Measurements from ENCODE around the gene CCL1.

Gene CCL1

GRCh38 chr17:34382621-34383124 lies 19.6 kb upstream of the CCL1 start:
- peak in 1 of 3 experiments; percentile 12 for DNase-seq

- no peak for DNase-seq
Measured at GRCh38 chr17:34379868-34380267, 16.8 kb upstream of the CCL1 start.

DNA sequence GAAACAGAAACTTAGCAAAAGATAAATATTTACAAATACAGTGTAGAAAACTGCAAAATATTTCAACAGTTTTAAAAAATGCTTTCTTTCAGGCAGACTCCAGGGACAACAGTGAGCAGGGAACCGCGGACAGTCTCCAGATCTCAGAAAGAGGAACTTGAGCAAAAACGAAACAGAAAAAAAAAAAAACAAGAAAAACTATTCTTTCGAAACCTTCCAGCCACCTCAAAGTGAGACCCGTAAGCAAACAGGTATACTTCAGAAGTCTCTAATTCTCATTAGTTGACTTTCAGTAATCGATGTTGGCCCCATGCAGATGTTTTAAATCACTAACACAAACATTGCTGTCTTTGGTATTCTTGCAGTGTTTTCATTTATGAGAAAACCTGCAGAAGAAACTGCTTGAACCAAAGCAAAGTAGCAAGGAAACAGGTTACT lies 15.7 kb upstream of the CCL1 start:
- DNase-seq, result peak in 1 of 3 experiments; percentile 43

- DNase-seq, result peak in 1 of 3 experiments; percentile 17
Measured at GRCh38 chr17:34377078-34377823, 14.2 kb upstream of the CCL1 start.

GRCh38 chr17:34375426-34375997 lies 12.5 kb upstream of the CCL1 start:
- peak in 1 of 3 experiments; percentile 41 for DNase-seq

DNA sequence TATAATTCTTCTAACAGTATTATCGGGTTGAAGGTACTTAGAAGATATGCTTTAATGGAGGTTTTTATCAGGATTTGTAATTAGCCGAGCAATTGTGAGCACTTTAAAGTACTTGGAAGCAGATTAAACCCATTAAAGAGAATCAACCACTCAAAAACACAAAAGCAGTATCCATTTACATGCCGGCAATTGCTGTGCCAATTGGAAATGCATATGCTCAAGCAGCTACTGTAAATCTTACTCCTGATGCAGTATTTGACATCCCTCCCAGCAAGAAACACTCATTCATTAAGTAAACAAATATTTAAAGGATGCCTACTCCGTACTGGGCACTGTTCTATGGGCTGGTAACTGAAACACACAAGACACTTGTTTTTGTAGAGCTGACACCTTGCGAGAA lies 11.4 kb upstream of the CCL1 start:
- peak; percentile 45 to 97 (median 90) for DNase-seq

GRCh38 chr17:34371405-34372100 lies 8.5 kb upstream of the CCL1 start:
- DNase-seq, result no peak

- DNase-seq, result peak in 1 of 3 experiments; percentile 23
Measured at GRCh38 chr17:34370997-34371395, 8.0 kb upstream of the CCL1 start.

GRCh38 chr17:34370376-34370996 lies 7.5 kb upstream of the CCL1 start:
- DNase-seq, result no peak

GRCh38 chr17:34369571-34369970 lies 6.5 kb upstream of the CCL1 start:
- DNase-seq, result no peak

- no peak for DNase-seq
Measured at GRCh38 chr17:34368946-34369500, 6.0 kb upstream of the CCL1 start.

DNA sequence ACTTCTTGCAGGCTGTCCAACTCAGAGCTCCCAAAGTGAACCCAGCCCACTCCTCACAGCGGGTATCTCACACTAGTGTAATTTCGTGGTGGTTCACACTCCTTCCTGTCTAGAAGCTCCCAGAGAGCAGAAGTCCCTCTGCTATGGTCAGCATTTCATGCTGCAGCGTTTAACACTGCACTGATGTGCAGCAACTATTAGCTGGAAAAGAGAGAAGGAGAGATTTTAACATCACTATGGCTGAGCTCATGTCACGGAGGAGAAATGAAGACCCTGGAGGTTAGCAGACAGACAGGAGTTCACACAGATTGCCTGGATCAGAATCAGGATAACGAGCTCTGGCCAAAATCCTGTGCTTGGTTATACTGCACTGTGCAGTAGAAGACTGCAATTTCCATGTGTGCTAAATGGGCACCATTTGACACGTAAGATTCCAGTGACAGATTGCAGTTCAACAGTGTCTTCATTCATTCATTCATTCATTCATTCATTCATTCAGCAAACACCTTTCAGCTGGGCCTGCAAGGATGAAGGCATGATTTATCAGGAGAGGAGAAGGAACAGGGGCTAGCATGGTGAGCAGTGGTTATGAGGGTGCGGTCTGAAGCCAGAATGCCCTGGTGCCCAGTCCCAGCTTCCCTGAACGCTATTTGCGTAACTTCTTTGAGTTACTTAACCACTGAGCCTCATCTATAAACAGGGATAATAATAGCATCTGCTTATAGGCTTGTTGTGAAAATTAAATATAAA lies 5.3 kb upstream of the CCL1 start:
- no peak for DNase-seq

DNA sequence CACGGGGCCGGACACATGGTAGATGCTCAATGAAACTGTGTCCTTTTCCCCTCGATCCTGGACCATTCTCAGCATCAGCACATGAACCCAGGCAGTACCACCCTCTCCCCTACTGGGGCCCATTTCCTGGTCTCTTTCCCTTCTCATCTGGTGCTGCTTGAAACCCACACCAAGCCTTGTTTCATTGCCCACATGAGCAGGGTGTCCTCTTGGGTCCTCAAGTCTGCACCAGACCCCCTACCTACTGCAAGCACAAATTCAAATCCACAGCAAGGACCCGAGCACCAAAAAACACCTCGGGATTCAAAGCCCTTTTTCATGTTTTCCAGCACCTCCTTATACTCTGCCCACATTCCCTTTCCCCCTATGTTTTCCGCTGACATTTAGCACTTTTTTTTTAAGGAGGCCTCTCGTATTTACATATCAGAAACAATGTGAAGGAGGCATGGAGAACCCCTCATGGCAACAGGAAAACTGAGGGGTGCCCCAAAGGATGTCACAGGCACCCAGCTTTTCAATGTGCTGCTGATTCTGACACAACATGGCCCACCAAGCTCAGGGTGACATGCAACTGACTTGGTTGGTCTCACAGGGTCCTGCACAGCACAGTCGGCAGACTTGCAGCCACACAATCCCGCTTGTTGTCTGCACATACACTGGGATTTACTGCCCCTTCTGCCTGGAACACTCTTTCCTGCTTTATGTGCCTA lies 4.6 kb upstream of the CCL1 start:
- no peak for DNase-seq

- DNase-seq, result no peak
Measured at GRCh38 chr17:34366529-34367107, 3.6 kb upstream of the CCL1 start.

GRCh38 chr17:34366010-34366409 lies 3.0 kb upstream of the CCL1 start:
- DNase-seq, result no peak

- DNase-seq, result no peak
Measured at GRCh38 chr17:34365340-34365739, 2.3 kb upstream of the CCL1 start.

- peak in 1 of 3 experiments; percentile 84 for DNase-seq
Measured at GRCh38 chr17:34364751-34365150, 1.7 kb upstream of the CCL1 start.

GRCh38 chr17:34361478-34362061 lies 1.5 kb downstream of the CCL1 start:
- DNase-seq, result peak; percentile 77 to 98 (median 90)

GRCh38 chr17:34360601-34361270 lies 2.3 kb downstream of the CCL1 start:
- no peak for DNase-seq

GRCh38 chr17:34358631-34359030 lies 4.4 kb downstream of the CCL1 start:
- no peak for DNase-seq

Measured in NCI-H1417 (cell line).